ENCODE results near the gene EPHB2.

EPHB2 gene

DNA sequence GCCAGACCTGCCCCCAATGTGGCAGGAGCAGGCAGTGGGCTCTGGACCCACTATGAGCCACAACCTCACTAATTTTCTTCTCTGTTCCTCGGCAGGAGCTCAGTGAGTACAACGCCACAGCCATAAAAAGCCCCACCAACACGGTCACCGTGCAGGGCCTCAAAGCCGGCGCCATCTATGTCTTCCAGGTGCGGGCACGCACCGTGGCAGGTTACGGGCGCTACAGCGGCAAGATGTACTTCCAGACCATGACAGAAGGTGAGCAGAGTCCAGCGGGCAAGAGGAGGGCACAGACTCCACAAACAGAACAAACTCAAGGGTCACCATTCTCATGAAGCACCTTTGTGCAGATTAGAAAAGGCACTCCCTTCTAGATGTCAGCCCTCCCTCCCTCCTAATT is 182.2 kb downstream of the EPHB2 start:
- DNase-seq = no peak

GRCh38 chr1:22893292-22893691 is 182.7 kb downstream of the EPHB2 start:
- no peak for DNase-seq

DNA sequence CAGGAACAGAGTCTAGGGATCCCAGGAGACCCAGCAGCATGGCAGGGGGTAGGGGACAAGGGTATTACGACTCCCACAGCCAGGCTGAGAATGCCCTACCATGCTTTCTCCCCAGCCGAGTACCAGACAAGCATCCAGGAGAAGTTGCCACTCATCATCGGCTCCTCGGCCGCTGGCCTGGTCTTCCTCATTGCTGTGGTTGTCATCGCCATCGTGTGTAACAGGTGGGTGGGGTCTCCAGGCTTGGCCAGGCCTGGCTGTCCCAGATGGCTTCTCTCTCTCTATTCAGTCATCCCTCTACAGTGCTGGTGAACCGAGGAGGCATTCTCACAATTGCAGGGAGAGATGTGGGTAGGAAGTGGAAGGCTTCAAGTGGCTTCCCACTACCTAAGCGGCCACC is 184.7 kb downstream of the EPHB2 start:
- no peak for DNase-seq

- no peak for DNase-seq
Measured at GRCh38 chr1:22896184-22896583, 185.5 kb downstream of the EPHB2 start.

GRCh38 chr1:22900451-22900850 is 189.8 kb downstream of the EPHB2 start:
- DNase-seq = no peak

GRCh38 chr1:22903113-22903512 is 192.5 kb downstream of the EPHB2 start:
- no peak for DNase-seq

DNA sequence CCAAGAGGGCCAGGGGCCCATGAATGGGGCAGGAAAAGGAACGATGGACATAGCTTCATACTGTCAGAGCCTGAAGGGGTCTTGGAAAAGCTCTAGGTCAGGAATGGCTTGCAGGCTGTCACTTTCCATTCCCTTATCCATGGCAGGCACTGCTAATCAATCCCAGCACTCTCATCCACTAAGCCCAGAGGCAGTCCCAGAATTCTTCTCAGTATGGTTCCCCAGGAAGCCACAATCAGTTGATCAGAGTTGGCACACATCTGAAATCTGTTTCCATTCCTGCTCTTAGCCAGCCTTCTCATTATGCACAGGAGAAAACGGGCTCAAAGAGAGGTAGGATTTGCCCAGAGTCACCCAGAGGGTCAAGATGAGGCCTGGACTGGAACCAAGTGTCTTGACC is 196.3 kb downstream of the EPHB2 start:
- DNase-seq = no peak

- DNase-seq = no peak
Measured at GRCh38 chr1:22907528-22907927, 196.9 kb downstream of the EPHB2 start.

DNA sequence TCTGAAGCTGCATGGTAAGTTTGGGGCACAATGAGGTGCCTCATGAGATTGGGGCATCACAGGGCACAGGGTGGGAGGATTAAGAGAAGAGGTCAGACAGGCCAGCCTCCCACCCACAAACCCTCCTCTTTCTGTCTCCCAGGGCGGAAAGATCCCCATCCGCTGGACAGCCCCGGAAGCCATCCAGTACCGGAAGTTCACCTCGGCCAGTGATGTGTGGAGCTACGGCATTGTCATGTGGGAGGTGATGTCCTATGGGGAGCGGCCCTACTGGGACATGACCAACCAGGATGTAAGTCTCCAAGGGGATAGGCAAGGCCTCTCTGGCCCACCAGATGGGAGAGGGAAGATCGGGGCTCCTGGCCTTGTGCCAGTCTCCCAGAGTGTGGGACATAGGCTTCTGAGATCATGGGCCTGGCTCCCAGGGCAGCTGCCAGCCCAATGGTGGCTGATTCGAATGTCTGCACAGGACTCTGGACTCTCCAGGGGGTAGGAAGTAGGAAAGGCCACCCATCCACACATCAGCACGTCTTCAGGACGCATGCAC is 198.3 kb downstream of the EPHB2 start:
- no peak for DNase-seq

GRCh38 chr1:22910286-22910685 is 199.6 kb downstream of the EPHB2 start:
- no peak for DNase-seq

DNA sequence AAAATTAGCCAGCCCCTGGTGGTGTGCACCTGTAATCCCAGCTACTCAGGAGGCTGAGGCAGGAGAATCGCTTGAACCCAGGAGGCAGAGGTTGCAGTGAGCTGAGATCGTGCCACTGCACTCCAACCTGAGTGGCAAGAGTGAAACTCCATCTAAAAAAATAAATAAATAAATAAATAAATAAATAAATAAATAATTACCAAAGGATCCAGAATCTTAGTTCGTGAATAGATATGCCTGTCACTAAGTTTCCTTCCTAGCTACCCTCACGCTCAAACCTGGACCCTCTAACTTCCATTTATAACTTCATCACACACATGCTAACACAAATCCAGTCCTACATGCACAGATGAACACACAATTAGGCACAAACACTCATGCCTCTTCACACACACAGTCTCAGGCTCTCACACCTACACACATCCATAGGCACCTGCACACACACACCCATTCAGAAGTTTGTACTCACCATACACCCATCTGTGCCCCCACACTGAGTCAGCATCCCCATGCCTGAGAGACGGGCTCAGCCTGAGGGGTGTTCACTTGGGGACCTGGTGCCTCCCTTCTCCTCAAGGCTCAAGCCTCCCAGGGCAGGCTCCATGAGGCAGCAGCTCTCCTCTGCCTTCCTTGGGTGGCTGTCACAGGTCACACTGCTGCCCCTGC is 200.5 kb downstream of the EPHB2 start:
- DNase-seq = no peak

GRCh38 chr1:22912311-22912710 is 201.7 kb downstream of the EPHB2 start:
- DNase-seq = no peak

GRCh38 chr1:22913421-22914141 is 202.9 kb downstream of the EPHB2 start:
- no peak for DNase-seq

GRCh38 chr1:22914156-22914555 is 203.5 kb downstream of the EPHB2 start:
- DNase-seq = no peak

DNA sequence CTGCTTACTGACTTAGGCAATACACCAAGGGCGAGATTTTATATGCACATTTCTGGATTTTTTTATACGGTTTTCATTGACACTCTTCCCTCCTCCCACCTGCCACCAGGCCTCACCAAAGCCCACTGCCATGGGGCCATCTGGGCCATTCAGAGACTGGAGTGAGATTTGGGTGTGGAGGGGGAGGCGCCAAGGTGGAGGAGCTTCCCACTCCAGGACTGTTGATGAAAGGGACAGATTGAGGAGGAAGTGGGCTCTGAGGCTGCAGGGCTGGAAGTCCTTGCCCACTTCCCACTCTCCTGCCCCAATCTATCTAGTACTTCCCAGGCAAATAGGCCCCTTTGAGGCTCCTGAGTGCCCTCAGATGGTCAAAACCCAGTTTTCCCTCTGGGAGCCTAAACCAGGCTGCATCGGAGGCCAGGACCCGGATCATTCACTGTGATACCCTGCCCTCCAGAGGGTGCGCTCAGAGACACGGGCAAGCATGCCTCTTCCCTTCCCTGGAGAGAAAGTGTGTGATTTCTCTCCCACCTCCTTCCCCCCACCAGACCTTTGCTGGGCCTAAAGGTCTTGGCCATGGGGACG is 204.1 kb downstream of the EPHB2 start:
- no peak for DNase-seq

- DNase-seq = no peak
Measured at GRCh38 chr1:22915231-22915630, 204.6 kb downstream of the EPHB2 start.

DNA sequence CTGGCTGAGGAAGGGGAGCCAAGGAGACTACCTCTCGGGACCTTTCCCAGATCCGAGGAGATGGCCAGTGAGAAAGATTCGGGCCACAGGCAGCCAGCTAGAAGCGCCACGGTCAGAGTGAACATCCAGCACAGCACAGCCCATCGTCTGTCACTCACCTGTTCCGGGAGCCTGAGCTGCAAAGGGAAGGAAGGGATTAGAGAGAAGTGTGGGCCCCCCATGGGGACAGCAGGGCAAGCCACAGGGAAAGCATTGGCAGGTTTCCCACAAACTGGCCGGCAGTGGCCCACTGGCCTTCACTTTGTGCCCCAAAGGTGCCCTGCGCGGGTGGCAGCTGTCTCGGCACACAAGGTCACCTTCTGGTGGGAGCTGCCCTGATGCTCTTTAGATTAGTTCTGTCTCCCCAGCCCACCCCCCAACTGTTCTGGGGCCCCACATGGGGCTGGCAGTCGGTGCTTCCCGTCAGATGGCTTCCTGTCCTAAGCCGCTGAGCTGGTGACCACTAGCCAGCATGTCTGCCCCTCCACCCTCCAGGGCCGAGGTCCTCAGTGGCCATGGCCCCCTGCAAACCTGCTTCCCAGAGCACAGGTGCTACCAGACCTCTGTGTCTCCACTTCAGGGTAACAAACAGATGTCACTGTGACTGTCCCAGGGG is 205.3 kb downstream of the EPHB2 start:
- no peak for DNase-seq

GRCh38 chr1:22916471-22916820 is 205.8 kb downstream of the EPHB2 start:
- DNase-seq = no peak

- DNase-seq = no peak
Measured at GRCh38 chr1:22917989-22918388, 207.3 kb downstream of the EPHB2 start.

DNA sequence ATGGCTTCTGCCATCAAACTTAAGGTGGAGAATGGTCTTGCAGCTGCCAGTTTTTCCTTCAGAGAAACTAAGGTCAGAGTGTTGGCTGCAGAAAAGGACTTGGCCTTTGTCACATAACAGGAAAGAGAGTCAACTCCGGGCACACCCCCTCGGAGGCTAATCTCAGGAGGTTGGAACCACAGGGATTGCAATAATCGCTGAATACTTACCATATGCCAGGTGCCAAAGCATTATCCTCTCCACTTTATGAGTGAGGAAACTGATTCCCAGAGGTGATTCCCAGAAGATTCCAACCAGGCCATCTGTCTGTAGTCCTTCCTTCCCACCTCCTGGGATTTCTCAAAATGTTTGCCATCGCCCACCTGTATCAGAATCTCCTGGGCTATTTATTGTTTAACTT is 208.0 kb downstream of the EPHB2 start:
- DNase-seq = no peak

GRCh38 chr1:22919341-22920025 is 208.8 kb downstream of the EPHB2 start:
- no peak for DNase-seq

GRCh38 chr1:22920026-22920733 is 209.5 kb downstream of the EPHB2 start:
- DNase-seq = no peak
